ENCODE results near the gene ITGA11.

DNA sequence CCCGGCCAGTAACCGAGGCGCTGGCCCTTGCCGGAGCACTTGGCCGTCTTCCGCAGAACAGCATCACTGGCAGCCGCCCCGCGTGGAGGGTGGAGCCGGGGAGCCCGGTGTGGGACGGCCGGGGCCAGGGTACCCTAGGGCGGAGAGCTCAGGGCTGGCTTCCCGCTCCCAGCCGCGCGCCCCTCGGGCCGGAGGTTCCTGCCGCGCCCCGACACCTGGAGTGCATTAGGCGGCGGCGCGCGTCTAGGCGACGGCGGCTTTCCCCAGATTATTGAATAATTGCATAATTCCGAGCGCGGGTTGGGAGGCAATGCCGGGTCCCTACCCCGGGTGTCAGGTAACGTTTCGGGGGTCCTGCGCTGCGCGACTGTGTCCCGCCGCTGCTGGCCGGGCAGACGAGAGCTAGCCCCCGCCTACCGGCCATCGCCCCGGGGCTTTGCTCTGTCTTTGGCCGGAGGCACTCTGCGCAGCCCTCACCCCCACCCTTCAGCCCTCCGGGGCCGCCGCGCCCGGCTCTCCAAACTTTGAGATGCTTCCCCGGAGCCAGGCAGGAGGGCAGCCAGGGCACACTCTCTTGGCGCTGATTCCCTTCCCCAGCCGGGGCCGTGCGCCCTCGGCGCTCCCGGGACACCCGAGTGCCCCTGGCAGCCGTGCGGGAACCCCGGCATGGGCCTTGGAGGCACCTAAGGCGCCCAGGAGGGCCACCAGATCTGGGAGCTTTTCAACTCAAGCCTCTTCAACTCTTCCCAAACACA, 749 bp downstream of the ITGA11 start:
- TF ChIP-seq, protein P1, sequence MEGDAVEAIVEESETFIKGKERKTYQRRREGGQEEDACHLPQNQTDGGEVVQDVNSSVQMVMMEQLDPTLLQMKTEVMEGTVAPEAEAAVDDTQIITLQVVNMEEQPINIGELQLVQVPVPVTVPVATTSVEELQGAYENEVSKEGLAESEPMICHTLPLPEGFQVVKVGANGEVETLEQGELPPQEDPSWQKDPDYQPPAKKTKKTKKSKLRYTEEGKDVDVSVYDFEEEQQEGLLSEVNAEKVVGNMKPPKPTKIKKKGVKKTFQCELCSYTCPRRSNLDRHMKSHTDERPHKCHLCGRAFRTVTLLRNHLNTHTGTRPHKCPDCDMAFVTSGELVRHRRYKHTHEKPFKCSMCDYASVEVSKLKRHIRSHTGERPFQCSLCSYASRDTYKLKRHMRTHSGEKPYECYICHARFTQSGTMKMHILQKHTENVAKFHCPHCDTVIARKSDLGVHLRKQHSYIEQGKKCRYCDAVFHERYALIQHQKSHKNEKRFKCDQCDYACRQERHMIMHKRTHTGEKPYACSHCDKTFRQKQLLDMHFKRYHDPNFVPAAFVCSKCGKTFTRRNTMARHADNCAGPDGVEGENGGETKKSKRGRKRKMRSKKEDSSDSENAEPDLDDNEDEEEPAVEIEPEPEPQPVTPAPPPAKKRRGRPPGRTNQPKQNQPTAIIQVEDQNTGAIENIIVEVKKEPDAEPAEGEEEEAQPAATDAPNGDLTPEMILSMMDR (conservative IDR thresholded peaks at IDR 0.05; ENCODE audit: low read depth, low read length) = no peak
- TF ChIP-seq CHD1 (IDR thresholded peaks at IDR 0.05; ENCODE audit: low read depth, low read length) = no peak

All from IMR-90 (cell line).